ENCODE data around the gene HCRTR2. TPM values are rescaled to one million over a fixed set of nuclear protein-coding genes. Genes with fewer than 3 reads are reported as not detected.
"Not testable (repeated sequence)": the region's sequence is repeated elsewhere in the genome, so short reads cannot be mapped to it uniquely, and the experiment has no call there.

HCRTR2 gene
- total RNA-seq = not detected in 2 replicates

DNA sequence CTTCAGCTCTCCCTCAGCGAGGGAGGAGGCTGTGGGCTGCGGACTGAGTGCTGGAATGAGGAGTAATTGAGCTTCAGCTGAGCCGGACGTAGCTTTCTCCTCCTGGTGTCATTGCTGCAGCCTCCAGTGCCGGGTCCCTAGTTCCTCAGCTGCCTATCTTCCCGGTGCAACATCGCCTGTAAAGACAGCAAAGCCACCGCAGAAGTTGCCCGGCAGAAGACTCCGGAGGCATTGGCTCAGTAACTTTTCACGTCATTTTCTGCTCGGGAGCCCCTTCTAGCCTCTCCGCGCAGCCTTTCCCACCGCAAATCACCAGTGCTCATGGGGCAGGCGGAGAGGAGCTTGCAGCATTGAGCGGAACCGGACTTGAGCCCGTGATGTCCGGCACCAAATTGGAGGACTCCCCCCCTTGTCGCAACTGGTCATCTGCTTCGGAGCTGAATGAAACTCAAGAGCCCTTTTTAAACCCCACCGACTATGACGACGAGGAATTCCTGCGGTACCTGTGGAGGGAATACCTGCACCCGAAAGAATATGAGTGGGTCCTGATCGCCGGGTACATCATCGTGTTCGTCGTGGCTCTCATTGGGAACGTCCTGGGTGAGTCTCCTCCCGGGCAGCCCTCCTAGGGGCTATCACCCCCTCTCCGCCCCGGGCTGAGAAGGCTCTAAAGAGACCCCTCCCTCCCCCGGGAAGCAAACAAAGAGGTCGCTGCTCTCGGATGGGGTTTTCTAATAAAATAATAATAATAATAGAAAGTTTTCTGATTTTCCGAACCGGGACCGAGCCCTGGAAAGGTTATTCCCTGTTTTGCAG lies at the start of gene HCRTR2:
TSS of gene HCRTR2 (plus strand) at position 305 of the 816 bp plus-strand sequence. CDS start at position 378, 73 bp downstream.
- DNase-seq (ENCODE audit: low read depth, low spot score) = no peak

DNA sequence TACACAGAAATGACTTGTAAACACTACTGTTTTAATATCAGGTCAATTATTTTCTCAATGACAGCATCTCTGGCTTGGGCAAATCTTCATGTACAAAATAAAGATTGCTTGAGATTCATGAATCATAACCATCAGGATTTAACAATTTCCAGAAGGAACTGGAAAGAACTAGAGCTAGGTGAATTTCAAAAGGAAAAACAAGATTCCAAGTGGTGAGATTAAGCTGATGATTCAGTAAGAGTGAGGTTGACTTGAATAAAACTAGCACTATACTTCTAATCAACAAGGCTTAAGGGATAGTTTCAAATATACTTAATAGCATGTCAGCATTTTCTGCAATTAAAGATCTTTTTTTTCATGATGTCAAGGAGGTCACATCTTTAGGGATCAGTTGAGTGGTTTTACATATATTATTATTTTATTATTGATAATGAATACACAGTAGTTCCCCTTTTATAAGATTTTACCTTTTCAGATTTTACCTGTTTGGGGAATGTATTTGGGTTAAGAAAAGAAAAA lies 43.5 kb upstream of the HCRTR2 start:
- DNase-seq (ENCODE audit: low read depth, low spot score) = no peak

GRCh38 chr6:55131616-55132015 lies 42.7 kb upstream of the HCRTR2 start:
- no peak for DNase-seq (ENCODE audit: low read depth, low spot score)

DNA sequence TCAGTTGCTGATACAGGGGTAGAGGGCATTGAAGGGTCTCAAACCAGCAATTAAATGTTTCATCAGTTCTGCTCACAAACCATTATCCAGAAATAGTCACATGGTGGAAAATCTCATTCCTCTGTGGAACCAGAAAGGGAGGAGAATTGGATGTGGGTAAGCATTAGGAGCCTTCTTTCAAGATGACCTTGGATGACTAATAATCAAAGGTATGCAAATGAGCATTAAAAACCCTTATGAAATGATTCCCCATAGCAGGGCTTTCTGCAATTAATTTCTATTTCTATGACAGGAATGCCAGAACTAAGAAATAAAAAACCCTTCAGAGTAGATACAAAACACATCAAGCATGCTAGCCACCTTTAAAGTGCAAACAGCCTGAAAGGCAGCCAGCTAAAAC lies 37.4 kb upstream of the HCRTR2 start:
- no peak for DNase-seq (ENCODE audit: low read depth, low spot score)

- no peak for DNase-seq (ENCODE audit: low read depth, low spot score)
Observed at GRCh38 chr6:55137929-55138693, 36.2 kb upstream of the HCRTR2 start.

GRCh38 chr6:55141611-55142010 lies 32.7 kb upstream of the HCRTR2 start:
- DNase-seq (ENCODE audit: low read depth, low spot score) = no peak

DNA sequence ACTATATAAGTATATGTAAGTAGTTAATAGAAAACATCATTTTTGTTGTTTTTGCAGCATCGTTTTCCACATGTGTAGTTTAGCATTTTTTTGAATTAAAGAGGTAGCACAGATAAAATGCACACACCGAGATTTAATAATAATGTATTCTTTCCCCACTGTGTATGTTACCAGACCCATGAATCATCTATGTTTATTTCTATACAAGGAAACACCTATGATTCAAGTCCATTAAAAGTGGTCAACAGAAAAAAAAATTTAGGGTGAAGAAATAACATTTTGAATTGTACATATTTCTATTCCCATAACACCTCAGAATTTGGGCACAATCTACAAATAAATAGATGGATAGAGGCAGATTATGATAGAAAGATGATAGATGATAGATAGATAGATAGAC lies 31.7 kb upstream of the HCRTR2 start:
- no peak for DNase-seq (ENCODE audit: low read depth, low spot score)

- DNase-seq (ENCODE audit: low read depth, low spot score) = no peak
Observed at GRCh38 chr6:55153284-55153683, 21.0 kb upstream of the HCRTR2 start.

DNA sequence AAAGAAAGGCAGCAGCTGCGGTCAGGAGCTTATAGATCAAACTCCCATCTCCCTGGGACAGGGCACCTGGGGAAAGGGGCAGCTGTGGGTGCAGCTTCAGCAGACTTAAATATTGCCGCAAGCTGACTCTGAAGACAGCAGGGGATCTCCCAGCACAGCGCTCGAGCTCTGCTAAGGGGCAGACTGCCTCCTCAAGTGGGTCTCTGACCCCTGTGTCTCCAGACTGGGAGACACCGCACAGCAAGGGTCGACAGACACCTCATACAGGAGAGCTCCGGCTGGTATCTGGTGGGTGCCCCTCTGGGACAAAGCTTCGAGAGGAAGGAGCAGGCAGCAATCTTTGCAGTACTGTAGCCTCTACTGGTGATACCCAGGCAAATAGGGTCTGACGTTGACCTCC lies 15.5 kb upstream of the HCRTR2 start:
- not testable (repeated sequence) for DNase-seq (ENCODE audit: low read depth, low spot score)

DNA sequence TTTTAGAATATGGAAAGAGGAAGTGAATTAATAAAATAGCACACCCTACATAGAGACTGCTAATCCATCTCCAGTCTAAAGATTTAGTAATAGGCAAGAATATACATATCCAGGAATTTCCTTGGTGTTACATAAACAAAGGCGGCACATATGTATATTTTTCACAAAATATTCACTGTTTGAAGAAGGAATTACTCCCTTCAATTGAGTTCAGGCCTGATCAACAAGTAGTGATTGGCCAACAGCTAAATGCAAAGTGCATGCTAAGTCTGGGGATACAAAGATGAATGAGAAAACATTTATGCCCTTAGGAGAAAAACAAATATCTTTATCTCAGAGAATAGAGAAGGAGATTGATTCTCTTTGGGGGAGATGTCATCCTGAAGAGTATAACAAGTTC lies 6.5 kb upstream of the HCRTR2 start:
- no peak for DNase-seq (ENCODE audit: low read depth, low spot score)

GRCh38 chr6:55175078-55176049 lies 1.0 kb downstream of the HCRTR2 start:
- DNase-seq (ENCODE audit: low read depth, low spot score) = no peak

- no peak for DNase-seq (ENCODE audit: low read depth, low spot score)
Observed at GRCh38 chr6:55176958-55177357, 2.6 kb downstream of the HCRTR2 start.

GRCh38 chr6:55180258-55180657 lies 5.9 kb downstream of the HCRTR2 start:
- DNase-seq (ENCODE audit: low read depth, low spot score) = no peak

DNA sequence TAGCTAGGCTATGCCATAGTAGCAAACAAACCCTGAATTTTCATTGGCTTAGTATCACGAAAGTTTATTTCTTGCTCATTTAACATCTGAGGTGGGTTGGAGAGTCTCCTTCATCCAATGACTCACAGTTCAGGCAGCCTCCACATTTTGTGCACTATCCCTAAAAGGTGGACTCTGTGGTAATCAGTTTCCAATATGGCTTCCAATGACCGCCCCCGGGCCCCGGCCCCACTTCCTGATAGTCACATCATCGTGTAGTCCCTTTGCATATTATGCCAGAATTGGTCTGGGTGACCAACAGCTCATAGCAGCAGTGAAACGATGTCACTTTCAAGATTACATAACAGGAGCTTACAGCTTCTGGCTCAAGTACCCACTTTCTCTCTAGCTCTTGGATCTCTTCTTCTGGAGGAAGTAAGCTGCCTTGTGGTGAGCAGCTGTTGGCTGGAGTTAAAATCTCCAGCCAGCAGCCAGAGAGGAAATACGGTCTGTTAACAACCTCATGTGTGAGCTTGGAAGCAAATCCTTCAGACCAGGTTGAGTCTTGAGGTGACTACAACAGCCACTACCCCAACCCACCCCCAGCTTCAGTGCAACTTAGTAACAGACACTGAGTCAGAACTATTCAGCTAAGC lies 7.8 kb downstream of the HCRTR2 start:
- DNase-seq (ENCODE audit: low read depth, low spot score) = no peak

GRCh38 chr6:55184782-55185530 lies 10.6 kb downstream of the HCRTR2 start:
- no peak for DNase-seq (ENCODE audit: low read depth, low spot score)

- no peak for DNase-seq (ENCODE audit: low read depth, low spot score)
Observed at GRCh38 chr6:55198715-55199114, 24.4 kb downstream of the HCRTR2 start.

- DNase-seq (ENCODE audit: low read depth, low spot score) = no peak
Observed at GRCh38 chr6:55199239-55199638, 24.9 kb downstream of the HCRTR2 start.

- DNase-seq (ENCODE audit: low read depth, low spot score) = no peak
Observed at GRCh38 chr6:55208478-55209458, 34.5 kb downstream of the HCRTR2 start.

DNA sequence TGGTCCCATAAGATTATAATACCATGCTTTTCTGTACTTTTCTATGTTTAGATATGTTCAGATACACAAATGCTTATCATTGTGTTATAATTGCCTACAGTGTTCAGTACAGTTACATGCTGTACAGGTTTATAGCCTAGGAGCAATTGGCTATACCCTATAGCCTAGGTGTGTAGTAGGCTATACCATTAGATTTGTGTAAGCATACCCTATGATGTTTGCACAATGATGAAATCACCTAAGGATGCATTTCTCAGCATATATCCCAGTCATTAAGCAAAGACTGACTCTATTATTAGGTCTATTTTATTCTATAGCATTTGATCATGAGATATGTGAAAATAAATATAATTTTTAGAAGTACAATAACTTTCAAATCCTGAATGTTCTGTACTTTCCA lies 36.6 kb downstream of the HCRTR2 start:
- DNase-seq (ENCODE audit: low read depth, low spot score) = no peak

Data from pulmonary artery endothelial cell (primary cell).